ENCODE results near the gene COL25A1.
"Not testable (repeated sequence)": the region's sequence is repeated elsewhere in the genome, so short reads cannot be mapped to it uniquely, and the experiment has no call there.

Gene COL25A1

GRCh38 chr4:109119852-109120251 is 182.6 kb downstream of the COL25A1 start:
- no peak overlapping the region for H3K27ac ChIP-seq
- TF ChIP-seq ZFX (IDR thresholded peaks at IDR 0.05) (no peak), CTCF (conservative IDR thresholded peaks at IDR 0.05) (no peak)

- no peak for TF ChIP-seq ZFX (IDR thresholded peaks at IDR 0.05)
- no peak for TF ChIP-seq CTCF (conservative IDR thresholded peaks at IDR 0.05)
Observed at GRCh38 chr4:109118635-109119034, 183.8 kb downstream of the COL25A1 start.

GRCh38 chr4:109114501-109114900 is 188.0 kb downstream of the COL25A1 start:
- no peak for TF ChIP-seq ZFX (IDR thresholded peaks at IDR 0.05)
- TF ChIP-seq CTCF (conservative IDR thresholded peaks at IDR 0.05): no peak
- no peak overlapping the region for H3K27ac ChIP-seq

More at GRCh38 chr4:109118635-109119034, 183.8 kb downstream of the COL25A1 start:
- H3K27ac ChIP-seq: no peak overlapping the region

- H3K27ac ChIP-seq: no peak overlapping the region
- TF ChIP-seq ZFX (IDR thresholded peaks at IDR 0.05) (no peak), CTCF (conservative IDR thresholded peaks at IDR 0.05) (no peak)
Observed at GRCh38 chr4:109113521-109113920, 188.9 kb downstream of the COL25A1 start.

- no peak overlapping the region for H3K27ac ChIP-seq
- TF ChIP-seq ZFX (IDR thresholded peaks at IDR 0.05) (no peak), CTCF (conservative IDR thresholded peaks at IDR 0.05) (no peak)
Observed at GRCh38 chr4:109111031-109111430, 191.4 kb downstream of the COL25A1 start.

- not testable (repeated sequence) for H3K27ac ChIP-seq
Observed at GRCh38 chr4:109108215-109108614, 194.2 kb downstream of the COL25A1 start.

- no peak for TF ChIP-seq ZFX (IDR thresholded peaks at IDR 0.05)
- H3K27ac ChIP-seq: no peak overlapping the region
Observed at GRCh38 chr4:109094056-109094455, 208.4 kb downstream of the COL25A1 start.

- TF ChIP-seq ZFX (IDR thresholded peaks at IDR 0.05) (no peak), CTCF (conservative IDR thresholded peaks at IDR 0.05) (no peak)
- H3K27ac ChIP-seq: no peak overlapping the region
Observed at GRCh38 chr4:109091727-109092409, 210.6 kb downstream of the COL25A1 start.
